SK-N-MC (cell line): ENCODE data around the gene CGREF1.

Experiments
- EZH2 ChIP-seq: fragments of 200-600 bp; sonication (generic); IDR thresholded peaks from one replicate; pipeline ENCODE4 v1.6.1; 2017; ENCODE audit warnings: antibody characterized with exemption
- POLR2AphosphoS5 ChIP-seq: IDR thresholded peaks from 2 replicates; pipeline ENCODE4 v1.6.1; 2012; ENCODE audit warnings: mild to moderate bottlenecking, low read depth, low read length, borderline replicate concordance

DNA sequence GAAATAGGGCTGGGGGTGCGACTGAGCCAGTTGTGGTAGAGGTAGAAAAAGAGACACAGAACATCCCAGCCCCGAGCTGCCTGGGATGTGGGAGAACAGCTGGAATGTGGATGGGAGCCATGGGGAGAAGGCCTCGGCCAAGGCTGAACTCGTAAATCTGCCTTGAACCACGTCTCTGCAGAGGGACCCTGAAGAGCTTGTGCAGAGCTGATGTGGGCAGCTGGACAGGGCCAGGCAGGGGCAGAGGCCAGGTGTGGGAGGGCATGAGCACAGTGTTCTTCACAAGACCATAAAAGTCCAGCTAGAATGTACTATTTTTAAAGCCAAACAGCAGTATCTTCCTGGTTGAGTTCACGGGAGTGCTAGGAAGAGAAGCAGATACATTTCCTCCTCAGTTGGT is 35.6 kb upstream of the CGREF1 start:
- TF ChIP-seq POLR2AphosphoS5 = no peak
- TF ChIP-seq EZH2 = no peak
